Measurements from ENCODE around the gene GLTPD2. TPM values are rescaled to one million over a fixed set of nuclear protein-coding genes. Genes with fewer than 3 reads are reported as not detected.

The GLTPD2 gene
- total RNA-seq, 1 donor from 2014 or later = not detected

DNA sequence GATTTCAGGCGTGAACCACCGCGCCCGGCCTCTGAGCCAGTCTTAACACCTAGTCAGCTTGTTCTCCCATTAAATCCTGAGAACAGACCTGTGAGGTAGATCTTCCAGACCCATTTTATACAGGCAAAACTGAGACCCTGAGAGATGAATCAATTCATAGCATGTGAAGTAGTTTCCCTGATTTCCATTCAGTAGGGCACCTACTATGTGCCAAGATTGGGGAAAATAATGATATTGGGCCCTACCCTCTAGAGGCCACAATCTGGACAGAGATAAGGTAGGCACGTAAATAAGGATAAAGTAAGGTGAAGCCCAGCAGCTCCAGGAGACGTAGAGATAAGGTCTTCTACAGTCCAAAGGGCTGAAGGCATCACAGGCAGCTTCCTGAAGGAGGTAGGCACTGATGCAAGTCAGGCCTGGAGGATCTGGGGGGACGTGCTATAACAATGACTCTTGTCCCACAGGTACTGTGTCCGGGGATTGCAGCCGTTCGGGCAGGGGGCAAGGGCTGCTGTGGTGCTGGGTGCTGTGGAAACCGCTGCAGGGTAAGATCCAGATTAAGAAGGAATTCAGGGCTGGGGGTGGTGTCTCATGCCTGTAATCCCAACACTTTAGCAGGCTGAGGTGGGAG is 8.3 kb upstream of the GLTPD2 start:
- intact Hi-C loops (cut with DNase I) = loop anchor here (10.0 kb wide), 1 partner anchor 46 kb away; the partner anchor contains the start of genes CXCL16, MED11 and ZMYND15
- TF ChIP-seq POLR2A (IDR thresholded peaks at IDR 0.05) = no peak
- TF ChIP-seq POLR2AphosphoS5 (IDR thresholded peaks at IDR 0.05; ENCODE audit: insufficient read depth in 1 of 2, low read depth in 1 of 2) = no peak
- TF ChIP-seq, protein P1, sequence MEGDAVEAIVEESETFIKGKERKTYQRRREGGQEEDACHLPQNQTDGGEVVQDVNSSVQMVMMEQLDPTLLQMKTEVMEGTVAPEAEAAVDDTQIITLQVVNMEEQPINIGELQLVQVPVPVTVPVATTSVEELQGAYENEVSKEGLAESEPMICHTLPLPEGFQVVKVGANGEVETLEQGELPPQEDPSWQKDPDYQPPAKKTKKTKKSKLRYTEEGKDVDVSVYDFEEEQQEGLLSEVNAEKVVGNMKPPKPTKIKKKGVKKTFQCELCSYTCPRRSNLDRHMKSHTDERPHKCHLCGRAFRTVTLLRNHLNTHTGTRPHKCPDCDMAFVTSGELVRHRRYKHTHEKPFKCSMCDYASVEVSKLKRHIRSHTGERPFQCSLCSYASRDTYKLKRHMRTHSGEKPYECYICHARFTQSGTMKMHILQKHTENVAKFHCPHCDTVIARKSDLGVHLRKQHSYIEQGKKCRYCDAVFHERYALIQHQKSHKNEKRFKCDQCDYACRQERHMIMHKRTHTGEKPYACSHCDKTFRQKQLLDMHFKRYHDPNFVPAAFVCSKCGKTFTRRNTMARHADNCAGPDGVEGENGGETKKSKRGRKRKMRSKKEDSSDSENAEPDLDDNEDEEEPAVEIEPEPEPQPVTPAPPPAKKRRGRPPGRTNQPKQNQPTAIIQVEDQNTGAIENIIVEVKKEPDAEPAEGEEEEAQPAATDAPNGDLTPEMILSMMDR (IDR thresholded peaks at IDR 0.05) = no peak
- Histone ChIP-seq H3K9me3 (no peaks in the 10 kb centered on the region), H3K4me3 (no peak overlapping the region), H3K4me1 (peaks cover 8% of the 10 kb centered on the region), H3K36me3 (no peaks in the 10 kb centered on the region), H3K27me3 (no peaks in the 10 kb centered on the region), H3K27ac (no peak overlapping the region)
- no peak for DNase-seq (ENCODE audit: extremely low spot score in 2 of 2)

DNA sequence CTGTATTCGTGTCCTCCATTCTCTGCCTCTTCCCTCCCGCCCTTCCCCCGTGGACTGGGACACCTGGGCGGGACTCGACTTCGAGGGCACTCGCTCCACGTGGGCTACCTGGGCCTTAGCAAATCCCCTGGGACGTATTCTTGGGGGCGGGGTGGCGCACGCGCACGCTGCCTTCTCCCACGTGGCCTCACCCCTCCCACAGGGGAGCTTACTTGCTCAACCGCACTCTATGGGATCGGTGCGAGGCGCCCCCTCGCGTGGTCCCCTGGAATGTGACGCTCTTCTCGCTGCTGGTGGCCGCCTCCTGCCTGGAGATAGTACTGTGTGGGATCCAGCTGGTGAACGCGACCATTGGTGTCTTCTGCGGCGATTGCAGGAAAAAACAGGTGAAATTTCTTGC is 6.1 kb upstream of the GLTPD2 start:
- Histone ChIP-seq H3K9me3 (no peaks in the 10 kb centered on the region), H3K4me3 (no peak overlapping the region), H3K36me3 (no peaks in the 10 kb centered on the region), H3K27ac (no peak overlapping the region), H3K27me3 (no peaks in the 10 kb centered on the region), H3K4me1 (peaks cover 30% of the 10 kb centered on the region)
- TF ChIP-seq, protein P1 (IDR thresholded peaks at IDR 0.05) = no peak
- TF ChIP-seq POLR2A (IDR thresholded peaks at IDR 0.05) (no peak), POLR2AphosphoS5 (IDR thresholded peaks at IDR 0.05; ENCODE audit: insufficient read depth in 1 of 2, low read depth in 1 of 2) (no peak)
- DNase-seq (ENCODE audit: extremely low spot score in 2 of 2) = no peak
- intact Hi-C loops (cut with DNase I) = loop anchor here (10.0 kb wide), 1 partner anchor 48 kb away; the partner anchor contains the start of genes CXCL16, MED11 and ZMYND15

- intact Hi-C loops (cut with DNase I) = loop anchor here (5.0 to 10.0 kb wide), 3 partner anchors 51 to 107 kb away; partner anchors contain the start of genes ARRB2, CXCL16, MED11 and ZMYND15
- H3K27me3 ChIP-seq = no peaks in the 10 kb centered on the region
- TF ChIP-seq POLR2AphosphoS5 (IDR thresholded peaks at IDR 0.05; ENCODE audit: insufficient read depth in 1 of 2, low read depth in 1 of 2) (no peak), POLR2A (IDR thresholded peaks at IDR 0.05) (no peak)
- TF ChIP-seq, protein P1 (IDR thresholded peaks at IDR 0.05) = no peak
- H3K36me3 ChIP-seq = no peaks in the 10 kb centered on the region
- no peaks in the 10 kb centered on the region for H3K9me3 ChIP-seq
- DNase-seq (ENCODE audit: extremely low spot score in 2 of 2) = no peak
- H3K27ac ChIP-seq = no peak overlapping the region
- H3K4me1 ChIP-seq = peaks cover 48% of the 10 kb centered on the region
- peak overlapping the region; percentile 30 to 46 for H3K4me3 ChIP-seq
Observed at GRCh38 chr17:4785311-4786105, 3.3 kb upstream of the GLTPD2 start.

DNA sequence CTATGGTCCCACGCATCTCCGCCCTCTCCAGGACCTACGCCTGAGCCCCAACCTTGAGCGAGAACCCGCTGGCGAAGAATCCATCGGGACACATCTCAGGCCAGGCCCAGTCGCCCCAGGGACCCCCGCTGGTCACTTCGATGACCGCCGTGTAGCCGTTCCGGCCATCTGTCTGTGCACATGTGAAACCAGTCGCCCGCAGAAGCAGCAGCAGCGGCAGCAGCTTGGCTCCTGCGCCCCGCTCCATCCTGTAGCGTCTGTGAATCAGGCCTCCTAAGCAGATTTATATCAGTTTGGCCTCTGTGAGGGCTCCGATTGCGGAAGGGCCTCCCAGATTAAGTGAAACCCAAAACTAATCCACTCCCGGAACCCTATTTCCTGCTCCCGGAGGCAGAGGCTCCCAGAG is 2.7 kb upstream of the GLTPD2 start, which contains the start of gene VMO1:
VMO1 (minus strand) TSS at position 259 of the 406 bp plus-strand sequence; CDS start at position 247, 12 bp downstream.
- DNase-seq (ENCODE audit: extremely low spot score in 2 of 2) = no peak
- no peaks in the 10 kb centered on the region for H3K36me3 ChIP-seq
- peak within 1 kb of the TSS; percentile 30 to 46 for H3K4me3 ChIP-seq
- peak within 1 kb of the TSS; percentile 17 for H3K27ac ChIP-seq
- H3K4me1 ChIP-seq = peaks cover 48% of the 10 kb centered on the region
- H3K27me3 ChIP-seq = no peaks in the 10 kb centered on the region
- no peaks in the 10 kb centered on the region for H3K9me3 ChIP-seq
- TF ChIP-seq POLR2A (IDR thresholded peaks at IDR 0.05) (no peak), POLR2AphosphoS5 (IDR thresholded peaks at IDR 0.05; ENCODE audit: insufficient read depth in 1 of 2, low read depth in 1 of 2) (peak in 1 of 2 donors; percentile 25)
- intact Hi-C loops (cut with DNase I) = loop anchor here (5.0 to 10.0 kb wide), 3 partner anchors 51 to 106 kb away; partner anchors contain the start of genes ARRB2, CXCL16, MED11 and ZMYND15

DNA sequence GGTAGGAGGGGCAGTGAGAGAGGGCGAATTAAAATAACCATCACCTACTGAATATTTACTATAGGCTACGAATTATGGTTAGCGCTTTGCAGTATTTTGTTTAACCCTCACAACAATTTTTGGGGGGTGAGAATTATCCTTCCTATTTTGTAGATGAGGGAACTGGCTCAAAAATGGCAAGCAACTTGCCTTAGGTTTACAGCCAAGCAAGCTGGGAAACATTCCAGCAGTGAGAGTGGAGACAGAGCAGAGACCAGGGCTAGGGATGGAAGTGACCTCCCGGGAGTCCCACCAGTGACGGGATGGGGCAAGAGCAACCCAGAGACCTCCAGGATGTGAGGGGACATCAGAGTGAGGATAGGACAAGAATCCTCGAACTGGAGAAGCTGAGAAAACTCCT is 2.2 kb upstream of the GLTPD2 start:
- Histone ChIP-seq H3K9me3 (no peaks in the 10 kb centered on the region), H3K27ac (peak overlapping the region; percentile 17), H3K4me1 (peaks cover 48% of the 10 kb centered on the region), H3K36me3 (no peaks in the 10 kb centered on the region), H3K4me3 (peak overlapping the region; percentile 30 to 46), H3K27me3 (no peaks in the 10 kb centered on the region)
- intact Hi-C loops (cut with DNase I) = loop anchor here (5.0 to 10.0 kb wide), 3 partner anchors 52 to 106 kb away; partner anchors contain the start of genes ARRB2, CXCL16, MED11 and ZMYND15
- TF ChIP-seq, protein P1 (IDR thresholded peaks at IDR 0.05) = no peak
- TF ChIP-seq POLR2A (IDR thresholded peaks at IDR 0.05) (no peak), POLR2AphosphoS5 (IDR thresholded peaks at IDR 0.05; ENCODE audit: insufficient read depth in 1 of 2, low read depth in 1 of 2) (no peak)
- no peak for DNase-seq (ENCODE audit: extremely low spot score in 2 of 2)
